Cardiac fibroblast (primary cell): Measurements from ENCODE around the gene MAP3K1.

Experiments used
- DNase-seq, 2 donors: peaks; one replicate each; pipeline versions ENCODE4 v3.0.0 to v3.0.0-alpha.2; 2010; ENCODE audit warnings: low read depth in 2 of 2
- H3K4me3 ChIP-seq, 2 donors: replicated peaks in 1 of 2; 1 replicate in 1 of 2; 2 replicates in 1 of 2; pipeline ENCODE4 v1.5.1; 2011; ENCODE audit warnings: low read depth in 2 of 2, low read length in 2 of 2, mild to moderate bottlenecking in 2 of 2, moderate library complexity in 1 of 2
- CTCF ChIP-seq: IDR thresholded peaks from one replicate; pipeline ENCODE4 v1.5.1; 2011; ENCODE audit warnings: low read depth, mild to moderate bottlenecking, low read length, inconsistent platforms

The MAP3K1 gene

GRCh38 chr5:56845904-56846480, 30.6 kb downstream of the MAP3K1 start:
- DNase-seq = no peak
- no peak overlapping the region for H3K4me3 ChIP-seq
- TF ChIP-seq CTCF = no peak

GRCh38 chr5:56848206-56848605, 32.9 kb downstream of the MAP3K1 start:
- DNase-seq = no peak
- no peak for TF ChIP-seq CTCF
- no peak overlapping the region for H3K4me3 ChIP-seq

GRCh38 chr5:56849671-56850070, 34.3 kb downstream of the MAP3K1 start:
- no peak overlapping the region for H3K4me3 ChIP-seq
- no peak for DNase-seq
- TF ChIP-seq CTCF = no peak

- no peak for TF ChIP-seq CTCF
Observed at GRCh38 chr5:56850423-56850822, 35.1 kb downstream of the MAP3K1 start.

GRCh38 chr5:56851258-56851941, 36.1 kb downstream of the MAP3K1 start:
- peak; percentile 28 to 53 for DNase-seq
- peak overlapping the region in 1 of 2 donors; percentile 11 for H3K4me3 ChIP-seq
- no peak for TF ChIP-seq CTCF

More at GRCh38 chr5:56850423-56850822, 35.1 kb downstream of the MAP3K1 start:
- no peak overlapping the region for H3K4me3 ChIP-seq
- no peak for DNase-seq

- DNase-seq = peak; percentile 36 to 61
- no peak overlapping the region for H3K4me3 ChIP-seq
- TF ChIP-seq CTCF = no peak
Observed at GRCh38 chr5:56852228-56853000, 37.1 kb downstream of the MAP3K1 start.
